Measurements from ENCODE around the gene VWA8.
"Not testable (repeated sequence)": the region's sequence is repeated elsewhere in the genome, so short reads cannot be mapped to it uniquely, and the experiment has no call there.

Gene VWA8

DNA sequence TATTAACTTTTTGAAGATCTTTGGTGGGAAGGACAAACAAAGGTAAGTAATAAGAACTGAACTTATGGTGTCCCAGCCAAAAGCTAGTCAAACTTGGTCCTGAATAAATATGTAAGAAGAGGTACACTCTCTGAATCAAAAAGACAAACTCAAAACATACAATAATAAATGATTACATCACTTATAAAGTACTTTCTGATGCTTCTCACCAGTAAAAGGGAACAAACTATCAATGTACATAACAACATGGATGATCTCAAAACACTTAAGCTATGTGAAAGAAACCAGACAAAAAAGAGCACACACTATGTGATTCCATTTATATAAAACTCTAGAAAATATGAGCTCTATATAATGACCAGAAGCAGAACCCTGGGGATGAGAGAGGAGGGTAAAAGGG, 138.3 kb downstream of the VWA8 start:
- no peak overlapping the region for H3K4me3 ChIP-seq (ENCODE audit: low read depth in 1 of 5, low read length in 5 of 5)

DNA sequence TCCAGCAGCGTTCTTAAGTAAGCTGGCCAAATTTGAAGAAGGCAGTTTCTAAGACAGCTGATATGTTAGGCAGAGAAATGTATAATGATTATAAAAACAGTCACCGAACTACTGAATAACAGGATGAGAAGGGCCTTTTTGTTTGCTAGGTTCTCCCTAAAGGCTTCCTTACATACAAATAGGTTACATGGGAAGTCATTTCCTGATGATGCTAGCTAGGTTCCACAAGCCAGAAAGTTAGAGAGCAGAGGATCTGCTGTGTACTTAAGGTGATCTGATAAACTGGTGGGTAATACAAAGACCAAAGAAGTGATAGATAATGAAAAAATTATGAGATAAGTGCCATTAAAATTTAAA, 139.7 kb downstream of the VWA8 start:
- Histone ChIP-seq H3K4me1 (ENCODE audit: control insufficient read depth in 5 of 5, insufficient read depth in 5 of 5, low read length in 5 of 5) (peaks cover 0 to 9% (median 4%) of the 10 kb centered on the region in 5 donors), H3K27ac (ENCODE audit: low read depth, low read length) (no peak overlapping the region), H3K27me3 (ENCODE audit: control insufficient read depth in 5 of 5, insufficient read depth in 4 of 5, low read length in 5 of 5) (no peaks in the 10 kb centered on the region), H3K9me3 (ENCODE audit: control insufficient read depth in 5 of 5, low read length in 5 of 5) (no peaks in the 10 kb centered on the region), H3K36me3 (ENCODE audit: control insufficient read depth in 5 of 5, insufficient read depth in 5 of 5, low read length in 5 of 5) (peaks cover 0 to 18% (median 13%) of the 10 kb centered on the region in 5 donors), H3K4me3 (ENCODE audit: low read depth in 1 of 5, low read length in 5 of 5) (no peak overlapping the region), H3K9ac (ENCODE audit: low read length in 5 of 5) (no peak overlapping the region)

More for the DNA sequence above, 138.3 kb downstream of the VWA8 start:
- H3K9me3 ChIP-seq (ENCODE audit: control insufficient read depth in 5 of 5, low read length in 5 of 5): no peaks in the 10 kb centered on the region
- H3K27ac ChIP-seq (ENCODE audit: low read depth, low read length): no peak overlapping the region
- H3K36me3 ChIP-seq (ENCODE audit: control insufficient read depth in 5 of 5, insufficient read depth in 5 of 5, low read length in 5 of 5): peaks cover 0 to 13% (median 11%) of the 10 kb centered on the region in 5 donors
- H3K27me3 ChIP-seq (ENCODE audit: control insufficient read depth in 5 of 5, insufficient read depth in 4 of 5, low read length in 5 of 5): no peaks in the 10 kb centered on the region
- peaks cover 0 to 12% (median 7%) of the 10 kb centered on the region in 5 donors for H3K4me1 ChIP-seq (ENCODE audit: control insufficient read depth in 5 of 5, insufficient read depth in 5 of 5, low read length in 5 of 5)
- no peak overlapping the region for H3K9ac ChIP-seq (ENCODE audit: low read length in 5 of 5)

DNA sequence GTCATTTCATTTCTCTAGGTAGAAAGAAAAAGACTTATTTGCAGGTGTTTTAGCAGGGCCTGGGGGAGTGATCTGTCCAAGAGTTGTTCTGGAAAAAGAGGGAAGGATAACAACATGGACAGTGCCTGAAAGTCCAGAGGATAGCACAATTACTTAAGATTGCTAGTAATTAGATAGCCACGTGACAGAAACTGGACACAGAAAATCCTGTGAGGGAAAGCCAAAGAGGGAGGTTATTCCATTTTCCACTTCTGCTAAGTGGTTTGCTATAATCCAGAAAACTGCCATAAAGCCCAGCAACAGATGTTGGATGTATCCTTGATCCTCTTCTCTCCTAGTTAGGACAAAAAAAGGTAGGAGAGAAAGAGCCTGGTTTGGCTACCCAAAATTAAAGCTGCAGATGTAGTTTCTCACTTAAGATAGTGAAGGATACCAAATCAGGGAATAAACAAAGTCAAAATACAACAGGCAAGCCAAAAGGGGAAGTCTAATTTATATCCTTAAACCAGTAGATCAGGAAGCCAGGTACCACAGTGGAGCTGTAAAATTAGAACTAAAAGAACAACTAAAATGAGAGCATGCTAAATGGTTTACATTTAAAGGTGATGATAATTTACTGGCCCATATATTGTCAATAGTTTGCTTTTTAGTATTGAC, 140.2 kb downstream of the VWA8 start:
- Histone ChIP-seq H3K9me3 (ENCODE audit: control insufficient read depth in 5 of 5, low read length in 5 of 5) (no peaks in the 10 kb centered on the region), H3K9ac (ENCODE audit: low read length in 5 of 5) (no peak overlapping the region), H3K27me3 (ENCODE audit: control insufficient read depth in 5 of 5, insufficient read depth in 4 of 5, low read length in 5 of 5) (no peaks in the 10 kb centered on the region), H3K27ac (ENCODE audit: low read depth, low read length) (no peak overlapping the region), H3K4me3 (ENCODE audit: low read depth in 1 of 5, low read length in 5 of 5) (no peak overlapping the region), H3K36me3 (ENCODE audit: control insufficient read depth in 5 of 5, insufficient read depth in 5 of 5, low read length in 5 of 5) (peaks cover 0 to 23% (median 15%) of the 10 kb centered on the region in 5 donors), H3K4me1 (ENCODE audit: control insufficient read depth in 5 of 5, insufficient read depth in 5 of 5, low read length in 5 of 5) (peaks cover 0 to 9% (median 1%) of the 10 kb centered on the region in 5 donors)

DNA sequence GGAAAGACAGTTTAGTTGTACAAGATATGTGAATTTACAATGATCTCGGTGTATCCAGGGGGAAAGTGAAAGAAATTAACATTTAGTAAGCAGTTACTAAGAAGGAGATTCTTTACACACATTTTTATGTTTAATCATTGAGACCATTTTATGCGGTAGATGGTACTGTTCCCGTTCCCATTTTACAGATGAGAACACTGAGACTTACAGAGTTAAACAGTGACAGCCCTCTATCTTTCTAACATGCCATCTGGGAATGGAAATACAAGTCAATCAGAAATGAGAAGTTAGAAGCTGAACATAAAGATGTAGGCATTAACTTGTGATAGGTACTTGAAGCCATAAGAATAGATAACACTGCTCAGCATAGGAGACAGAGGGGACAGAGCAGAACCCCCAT, 144.9 kb downstream of the VWA8 start:
- H3K4me1 ChIP-seq (ENCODE audit: control insufficient read depth in 5 of 5, insufficient read depth in 5 of 5, low read length in 5 of 5): peaks cover 0 to 15% (median 0%) of the 10 kb centered on the region in 5 donors
- peaks cover 2 to 29% (median 20%) of the 10 kb centered on the region in 5 donors for H3K36me3 ChIP-seq (ENCODE audit: control insufficient read depth in 5 of 5, insufficient read depth in 5 of 5, low read length in 5 of 5)
- no peak overlapping the region for H3K9ac ChIP-seq (ENCODE audit: low read length in 5 of 5)
- peaks cover 0 to 3% (median 0%) of the 10 kb centered on the region in 5 donors for H3K9me3 ChIP-seq (ENCODE audit: control insufficient read depth in 5 of 5, low read length in 5 of 5)
- H3K27me3 ChIP-seq (ENCODE audit: control insufficient read depth in 5 of 5, insufficient read depth in 4 of 5, low read length in 5 of 5): no peaks in the 10 kb centered on the region
- no peak overlapping the region for H3K27ac ChIP-seq (ENCODE audit: low read depth, low read length)
- no peak overlapping the region for H3K4me3 ChIP-seq (ENCODE audit: low read depth in 1 of 5, low read length in 5 of 5)

- H3K9me3 ChIP-seq (ENCODE audit: control insufficient read depth in 5 of 5, low read length in 5 of 5): peaks cover 0 to 3% (median 0%) of the 10 kb centered on the region in 5 donors
- peaks cover 0 to 6% (median 0%) of the 10 kb centered on the region in 5 donors for H3K4me1 ChIP-seq (ENCODE audit: control insufficient read depth in 5 of 5, insufficient read depth in 5 of 5, low read length in 5 of 5)
- no peaks in the 10 kb centered on the region for H3K27me3 ChIP-seq (ENCODE audit: control insufficient read depth in 5 of 5, insufficient read depth in 4 of 5, low read length in 5 of 5)
- H3K27ac ChIP-seq (ENCODE audit: low read depth, low read length): no peak overlapping the region
- peaks cover 6 to 34% (median 19%) of the 10 kb centered on the region in 5 donors for H3K36me3 ChIP-seq (ENCODE audit: control insufficient read depth in 5 of 5, insufficient read depth in 5 of 5, low read length in 5 of 5)
- no peak overlapping the region for H3K9ac ChIP-seq (ENCODE audit: low read length in 5 of 5)
- no peak overlapping the region for H3K4me3 ChIP-seq (ENCODE audit: low read depth in 1 of 5, low read length in 5 of 5)
Measured at GRCh38 chr13:41813426-41813825, 147.5 kb downstream of the VWA8 start.

DNA sequence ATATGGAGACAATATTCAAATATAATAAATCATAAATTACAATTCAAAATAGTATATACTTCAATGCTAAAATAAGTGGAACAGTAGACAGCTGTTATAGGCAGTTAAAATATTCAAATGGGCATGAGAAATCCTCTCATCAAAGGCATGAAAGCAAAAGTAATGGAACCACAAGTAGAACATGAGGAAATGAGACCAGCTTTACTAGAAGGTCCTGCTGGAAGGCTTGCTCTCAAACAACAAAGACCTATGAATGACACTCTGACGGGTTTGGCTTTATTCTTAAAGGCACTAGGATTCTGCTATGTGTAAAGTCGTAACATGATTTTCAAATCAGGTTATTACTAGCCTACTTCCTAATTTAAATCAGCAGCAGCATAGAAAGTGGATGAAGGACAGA, 148.1 kb downstream of the VWA8 start:
- Histone ChIP-seq H3K27me3 (ENCODE audit: control insufficient read depth in 5 of 5, insufficient read depth in 4 of 5, low read length in 5 of 5) (no peaks in the 10 kb centered on the region), H3K27ac (ENCODE audit: low read depth, low read length) (no peak overlapping the region), H3K36me3 (ENCODE audit: control insufficient read depth in 5 of 5, insufficient read depth in 5 of 5, low read length in 5 of 5) (peaks cover 6 to 33% (median 20%) of the 10 kb centered on the region in 5 donors), H3K9me3 (ENCODE audit: control insufficient read depth in 5 of 5, low read length in 5 of 5) (peaks cover 0 to 3% (median 0%) of the 10 kb centered on the region in 5 donors), H3K9ac (ENCODE audit: low read length in 5 of 5) (no peak overlapping the region), H3K4me1 (ENCODE audit: control insufficient read depth in 5 of 5, insufficient read depth in 5 of 5, low read length in 5 of 5) (peaks cover 0 to 6% (median 0%) of the 10 kb centered on the region in 5 donors), H3K4me3 (ENCODE audit: low read depth in 1 of 5, low read length in 5 of 5) (no peak overlapping the region)

- Histone ChIP-seq H3K27me3 (ENCODE audit: control insufficient read depth in 5 of 5, insufficient read depth in 4 of 5, low read length in 5 of 5) (no peaks in the 10 kb centered on the region), H3K27ac (ENCODE audit: low read depth, low read length) (no peak overlapping the region), H3K4me3 (ENCODE audit: low read depth in 1 of 5, low read length in 5 of 5) (no peak overlapping the region), H3K9me3 (ENCODE audit: control insufficient read depth in 5 of 5, low read length in 5 of 5) (peaks cover 0 to 3% (median 0%) of the 10 kb centered on the region in 5 donors), H3K9ac (ENCODE audit: low read length in 5 of 5) (no peak overlapping the region), H3K36me3 (ENCODE audit: control insufficient read depth in 5 of 5, insufficient read depth in 5 of 5, low read length in 5 of 5) (peaks cover 11 to 35% (median 22%) of the 10 kb centered on the region in 5 donors), H3K4me1 (ENCODE audit: control insufficient read depth in 5 of 5, insufficient read depth in 5 of 5, low read length in 5 of 5) (peaks cover 0 to 6% (median 0%) of the 10 kb centered on the region in 5 donors)
Measured at GRCh38 chr13:41812237-41812636, 148.7 kb downstream of the VWA8 start.

GRCh38 chr13:41811588-41812021, 149.3 kb downstream of the VWA8 start:
- no peak overlapping the region for H3K27ac ChIP-seq (ENCODE audit: low read depth, low read length)

GRCh38 chr13:41809962-41810361, 150.9 kb downstream of the VWA8 start:
- no peaks in the 10 kb centered on the region for H3K27me3 ChIP-seq (ENCODE audit: control insufficient read depth in 5 of 5, insufficient read depth in 4 of 5, low read length in 5 of 5)
- no peak overlapping the region for H3K4me3 ChIP-seq (ENCODE audit: low read depth in 1 of 5, low read length in 5 of 5)

More at GRCh38 chr13:41811588-41812021, 149.3 kb downstream of the VWA8 start:
- Histone ChIP-seq H3K27me3 (ENCODE audit: control insufficient read depth in 5 of 5, insufficient read depth in 4 of 5, low read length in 5 of 5) (no peaks in the 10 kb centered on the region), H3K4me3 (ENCODE audit: low read depth in 1 of 5, low read length in 5 of 5) (peak overlapping the region in 1 of 5 donors; percentile 1), H3K9ac (ENCODE audit: low read length in 5 of 5) (no peak overlapping the region), H3K4me1 (ENCODE audit: control insufficient read depth in 5 of 5, insufficient read depth in 5 of 5, low read length in 5 of 5) (peaks cover 0 to 6% (median 0%) of the 10 kb centered on the region in 5 donors), H3K36me3 (ENCODE audit: control insufficient read depth in 5 of 5, insufficient read depth in 5 of 5, low read length in 5 of 5) (peaks cover 12 to 35% (median 22%) of the 10 kb centered on the region in 5 donors), H3K9me3 (ENCODE audit: control insufficient read depth in 5 of 5, low read length in 5 of 5) (peaks cover 0 to 3% (median 0%) of the 10 kb centered on the region in 5 donors)

DNA sequence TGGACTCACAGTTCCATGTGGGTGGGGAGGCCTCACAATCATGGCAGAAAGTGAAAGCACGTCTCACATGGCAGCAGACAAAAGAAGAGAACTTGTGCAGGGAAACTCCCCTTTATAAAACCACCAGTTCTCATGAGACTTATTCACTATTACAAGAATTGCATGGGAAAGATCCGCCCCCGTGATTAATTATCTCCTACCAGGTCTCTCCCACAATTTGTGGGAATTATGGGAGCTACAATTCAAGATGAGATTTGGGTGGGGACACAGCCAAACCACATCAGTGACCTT, 157.5 kb downstream of the VWA8 start:
- H3K27ac ChIP-seq (ENCODE audit: low read depth, low read length); H3K27me3 ChIP-seq (ENCODE audit: control insufficient read depth in 5 of 5, insufficient read depth in 4 of 5, low read length in 5 of 5); H3K9me3 ChIP-seq (ENCODE audit: control insufficient read depth in 5 of 5, low read length in 5 of 5); H3K4me1 ChIP-seq (ENCODE audit: control insufficient read depth in 5 of 5, insufficient read depth in 5 of 5, low read length in 5 of 5); H3K4me3 ChIP-seq (ENCODE audit: low read depth in 1 of 5, low read length in 5 of 5); H3K9ac ChIP-seq (ENCODE audit: low read length in 5 of 5): not testable (repeated sequence)
- H3K36me3 ChIP-seq (ENCODE audit: control insufficient read depth in 5 of 5, insufficient read depth in 5 of 5, low read length in 5 of 5): peaks cover 9 to 21% (median 16%) of the 10 kb centered on the region in 5 donors

More at GRCh38 chr13:41809962-41810361, 150.9 kb downstream of the VWA8 start:
- H3K36me3 ChIP-seq (ENCODE audit: control insufficient read depth in 5 of 5, insufficient read depth in 5 of 5, low read length in 5 of 5): peaks cover 9 to 26% (median 14%) of the 10 kb centered on the region in 5 donors
- H3K4me1 ChIP-seq (ENCODE audit: control insufficient read depth in 5 of 5, insufficient read depth in 5 of 5, low read length in 5 of 5): peaks cover 0 to 6% (median 0%) of the 10 kb centered on the region in 5 donors
- H3K9ac ChIP-seq (ENCODE audit: low read length in 5 of 5): no peak overlapping the region
- no peak overlapping the region for H3K27ac ChIP-seq (ENCODE audit: low read depth, low read length)
- no peaks in the 10 kb centered on the region for H3K9me3 ChIP-seq (ENCODE audit: control insufficient read depth in 5 of 5, low read length in 5 of 5)

All from subcutaneous abdominal adipose tissue (tissue), 5 donors.